ENCODE results near the gene COA1.
"Not testable (repeated sequence)": the region's sequence is repeated elsewhere in the genome, so short reads cannot be mapped to it uniquely, and the experiment has no call there.

COA1 gene

DNA sequence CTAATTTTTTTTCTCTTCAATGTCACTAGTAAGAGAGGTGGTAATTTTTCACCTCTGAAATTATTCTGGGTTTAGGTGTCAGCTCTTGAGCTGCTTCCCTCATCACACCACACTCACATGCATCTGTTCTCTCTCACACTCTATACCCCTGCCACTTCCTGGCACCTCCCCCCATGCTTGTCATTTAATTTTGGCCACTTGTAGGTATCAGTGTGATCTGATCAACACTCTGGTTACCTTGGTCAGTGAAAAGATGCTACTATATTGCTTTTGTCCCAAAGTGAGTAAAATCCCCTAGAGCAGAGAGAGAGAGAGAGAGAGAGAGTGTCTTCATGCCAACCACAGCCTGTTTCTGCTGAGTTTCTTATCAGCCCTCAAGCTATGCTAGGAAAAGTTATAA lies 103.9 kb downstream of the COA1 start:
- DNase-seq = peak; percentile 81 to 83

DNA sequence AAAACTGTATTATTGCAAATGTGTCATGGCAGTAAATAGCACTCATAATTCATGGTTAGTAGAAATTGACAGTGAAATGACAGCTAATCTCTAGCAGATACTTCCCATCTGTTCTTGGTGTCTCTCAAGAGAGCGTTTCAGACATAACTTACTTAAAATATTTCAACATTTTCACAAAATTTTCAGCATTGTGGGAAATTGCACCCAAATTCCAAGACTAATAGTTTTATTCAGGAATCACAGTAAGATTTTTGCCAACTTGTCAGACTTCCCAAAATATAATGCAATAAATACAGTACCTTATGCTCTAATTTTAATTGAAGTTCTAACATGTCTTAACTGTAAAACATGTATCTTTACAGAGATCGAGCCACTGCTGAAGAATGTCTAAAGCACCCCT lies 105.2 kb downstream of the COA1 start:
- DNase-seq = no peak

DNA sequence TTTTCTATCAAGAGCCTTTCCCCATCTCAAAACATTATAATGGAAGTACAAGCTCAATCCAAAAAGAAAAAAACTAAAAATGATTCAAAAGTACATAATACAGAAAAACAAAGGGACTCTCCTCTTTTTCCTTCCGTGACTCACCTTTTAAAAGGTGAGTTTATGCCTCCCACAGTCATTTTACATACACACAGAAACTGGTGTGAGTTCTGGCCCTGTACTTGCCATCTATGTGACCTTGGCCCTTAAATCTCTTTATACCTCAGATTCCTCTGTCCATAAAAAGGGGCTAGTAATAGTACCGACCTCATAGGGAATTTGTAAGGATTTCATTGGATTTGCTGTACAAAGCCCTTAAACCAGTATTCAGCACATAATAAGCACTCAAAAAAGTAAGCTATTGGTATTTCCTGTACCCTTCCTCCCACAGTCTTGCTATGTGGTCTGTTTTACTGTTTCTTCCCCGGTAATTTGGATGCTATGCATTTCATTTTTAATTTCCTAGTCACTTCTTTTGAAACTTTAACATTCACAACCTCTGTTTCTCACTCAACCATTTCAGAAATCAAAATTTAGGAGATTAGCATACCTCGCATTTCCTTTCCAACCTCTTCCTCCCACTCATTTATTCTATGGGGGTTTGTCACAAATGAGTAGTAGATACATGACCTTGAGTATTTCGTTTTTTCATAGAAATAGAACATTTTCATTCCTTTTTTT lies 107.4 kb downstream of the COA1 start:
- DNase-seq = no peak

DNA sequence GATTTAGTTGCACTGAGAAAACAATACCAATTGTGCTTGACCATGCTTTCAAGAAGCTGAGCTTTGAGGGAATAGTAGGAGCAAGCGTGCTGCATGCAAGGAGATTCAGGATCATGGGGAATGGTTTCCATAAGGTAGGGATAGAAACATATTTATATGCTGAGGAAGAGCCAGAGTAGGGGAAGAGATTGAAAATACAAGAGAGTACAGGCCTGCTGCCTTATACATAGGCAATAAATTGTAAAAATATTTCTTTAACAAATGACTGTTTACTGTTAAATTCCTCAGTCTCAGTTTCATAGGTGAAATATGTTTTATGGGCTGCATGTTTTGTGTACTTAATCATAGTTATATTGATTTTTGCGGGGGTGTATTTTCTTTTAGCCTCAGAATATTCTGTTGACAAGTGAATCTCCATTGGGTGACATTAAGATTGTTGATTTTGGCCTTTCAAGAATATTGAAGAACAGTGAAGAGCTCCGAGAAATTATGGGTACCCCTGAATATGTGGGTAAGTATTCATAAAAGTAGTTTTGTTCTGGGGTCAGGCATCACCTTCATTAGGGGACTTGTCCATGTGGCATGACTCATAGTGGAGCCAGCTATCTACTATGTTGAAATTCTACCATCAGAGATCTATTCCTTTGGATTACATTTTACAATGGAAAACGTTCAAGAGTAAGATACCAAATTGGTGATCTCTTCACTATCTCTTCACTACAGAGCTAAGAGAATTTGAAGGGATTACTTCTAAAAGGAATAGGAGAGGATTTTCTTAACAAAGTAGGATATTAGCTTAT lies 109.9 kb downstream of the COA1 start:
- DNase-seq = no peak

DNA sequence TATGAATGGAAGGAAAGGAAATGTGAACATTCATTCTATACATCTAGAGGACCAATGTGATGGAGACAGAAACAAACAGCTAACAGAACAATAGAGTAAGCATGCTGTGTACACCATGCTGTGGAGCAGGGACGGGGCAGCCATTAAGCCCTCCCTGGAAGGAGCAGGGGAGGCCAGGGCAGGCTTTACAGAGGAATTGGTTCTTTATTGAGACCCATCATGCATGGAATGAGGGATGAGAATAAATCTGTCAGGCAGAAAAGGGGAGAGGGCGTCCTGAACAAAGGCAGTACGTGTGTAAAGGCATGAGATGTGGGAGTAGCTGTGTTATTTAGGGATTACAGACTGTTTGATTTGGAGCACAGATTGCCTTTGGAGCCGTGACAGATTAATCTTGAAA lies 111.2 kb downstream of the COA1 start:
- DNase-seq = no peak

- DNase-seq = no peak
Measured at GRCh38 chr7:43616977-43617376, 112.3 kb downstream of the COA1 start.

- no peak for DNase-seq
Measured at GRCh38 chr7:43615558-43616145, 113.7 kb downstream of the COA1 start.

DNA sequence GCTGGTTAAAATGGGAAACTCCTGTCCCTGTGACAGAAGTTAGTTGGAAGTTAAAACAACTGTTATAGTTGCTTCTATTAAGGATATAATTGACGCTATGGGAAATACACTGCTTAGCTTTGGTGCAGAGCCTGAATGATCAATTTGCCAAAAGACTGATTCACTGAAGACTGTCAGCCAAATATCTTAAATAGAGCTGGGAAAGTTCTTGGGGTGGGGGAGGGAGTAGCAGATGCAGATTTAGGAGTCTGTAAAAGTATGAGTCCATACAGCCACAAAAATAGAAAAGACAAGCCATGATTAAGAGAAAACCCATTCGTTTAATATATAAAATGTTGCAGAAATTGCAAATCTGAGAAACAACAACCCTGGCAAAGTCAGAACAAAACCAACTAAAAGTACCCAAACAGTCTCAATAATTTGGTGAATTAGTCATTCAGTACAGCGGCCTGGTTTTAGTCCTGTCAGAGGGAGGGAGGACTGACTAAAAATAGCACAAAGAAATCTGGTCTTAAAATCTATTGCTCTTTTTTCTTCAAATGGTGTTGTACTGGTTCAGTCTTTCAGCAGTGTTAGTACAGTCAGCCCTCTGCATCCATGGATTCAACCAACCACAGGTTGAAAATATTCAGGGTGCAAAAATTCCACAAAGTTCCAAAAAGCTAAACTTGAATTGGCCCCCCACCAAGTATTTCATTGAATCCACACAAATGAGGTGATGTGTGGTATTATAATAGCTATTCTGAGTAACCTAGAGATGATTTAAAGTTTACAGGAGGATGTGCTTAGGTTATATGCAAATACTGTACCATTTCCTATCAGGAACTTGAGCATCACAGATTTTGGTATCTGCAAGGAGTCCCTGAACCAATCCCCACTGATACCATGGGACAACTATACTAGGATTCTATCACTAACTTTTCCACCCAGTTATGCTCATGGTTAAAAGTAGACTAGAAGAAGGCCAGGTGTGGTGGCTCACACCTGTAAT lies 116.4 kb downstream of the COA1 start:
- no peak for DNase-seq

DNA sequence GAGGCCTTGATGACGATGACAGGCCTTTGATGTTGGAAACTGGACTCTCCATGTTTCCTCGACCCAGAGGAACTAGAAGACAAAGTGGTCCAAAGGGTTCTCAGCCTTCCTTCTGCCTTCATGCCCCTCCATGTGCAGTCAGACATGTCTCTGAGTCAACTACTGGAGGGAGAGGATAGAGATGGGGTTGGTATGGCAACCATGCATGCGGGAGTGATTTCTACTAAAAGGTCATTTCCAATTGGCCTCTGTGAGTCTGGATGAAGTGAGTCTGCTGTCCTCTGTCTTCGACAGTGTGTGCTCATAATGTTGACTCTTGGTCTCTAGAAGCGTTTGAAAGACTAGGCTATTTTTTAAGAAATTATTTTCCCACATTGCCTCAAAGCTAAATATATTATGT lies 117.2 kb downstream of the COA1 start:
- DNase-seq = no peak

GRCh38 chr7:43609097-43609496 lies 120.2 kb downstream of the COA1 start:
- DNase-seq = no peak

- DNase-seq = no peak
Measured at GRCh38 chr7:43604251-43604650, 125.1 kb downstream of the COA1 start.

DNA sequence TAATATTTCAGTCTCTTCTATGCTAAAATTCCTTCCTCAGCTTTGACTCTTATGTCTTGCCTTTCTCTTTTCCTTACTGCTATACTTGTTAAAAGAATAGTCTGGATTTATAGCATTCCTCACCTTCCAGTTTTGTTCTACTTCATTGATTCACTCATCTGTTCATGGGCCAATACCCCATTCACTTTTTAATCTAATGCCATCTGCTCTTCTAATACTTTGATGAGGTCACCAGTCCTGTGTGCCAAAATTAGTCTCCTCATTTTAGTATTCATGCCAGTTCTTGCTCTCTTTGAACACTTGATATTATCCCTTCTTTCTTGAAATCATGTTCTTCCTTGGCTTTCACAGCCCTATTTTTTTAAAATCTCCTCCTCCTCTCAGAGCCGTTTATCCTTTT lies 127.1 kb downstream of the COA1 start:
- no peak for DNase-seq

- DNase-seq = no peak
Measured at GRCh38 chr7:43600056-43600455, 129.3 kb downstream of the COA1 start.

GRCh38 chr7:43596426-43596825 lies 132.9 kb downstream of the COA1 start:
- DNase-seq = not testable (repeated sequence)

- DNase-seq = no peak
Measured at GRCh38 chr7:43594020-43594419, 135.3 kb downstream of the COA1 start.

DNA sequence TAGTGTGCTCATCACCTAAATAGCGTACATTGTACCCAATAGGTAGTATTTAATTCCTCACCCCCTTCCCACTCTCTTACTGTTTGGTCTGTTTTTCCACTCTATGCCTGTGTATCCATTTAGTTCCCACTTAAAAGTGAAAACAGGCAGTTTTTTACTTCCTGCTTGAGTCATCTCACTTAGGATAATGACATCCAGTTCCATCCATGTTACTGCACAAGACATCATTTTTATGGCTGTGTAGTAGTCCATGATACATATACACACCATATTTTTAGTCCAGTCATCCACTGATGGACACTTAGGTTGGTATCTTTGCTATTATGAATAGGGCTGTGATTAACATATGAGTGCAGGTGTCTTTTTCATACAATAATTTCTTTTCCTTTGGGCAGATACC lies 136.3 kb downstream of the COA1 start:
- no peak for DNase-seq

GRCh38 chr7:43592326-43592725 lies 137.0 kb downstream of the COA1 start:
- no peak for DNase-seq

GRCh38 chr7:43591558-43592180 lies 137.7 kb downstream of the COA1 start:
- DNase-seq = no peak

GRCh38 chr7:43590862-43591557 lies 138.3 kb downstream of the COA1 start:
- DNase-seq = no peak

GRCh38 chr7:43589728-43590127 lies 139.6 kb downstream of the COA1 start:
- no peak for DNase-seq
